GM12865 (cell line): Measurements from ENCODE around the gene PAXX.

Source experiments
- DNase-seq: peaks from one replicate; pipeline ENCODE4 v3.0.0; 2010; ENCODE audit warnings: low read depth
- H3K4me3 ChIP-seq: 2 replicates; pipeline ENCODE4 v1.5.1; 2011; ENCODE audit warnings: mild to moderate bottlenecking, low read depth, low read length, control low read depth
- TF ChIP-seq, protein P1 (sequence below): IDR thresholded peaks from 2 replicates; pipeline ENCODE4 v1.5.1; 2011; ENCODE audit warnings: low read length, control low read depth, low read depth, inconsistent platforms; ENCODE audit not compliant: insufficient read depth; ENCODE audit errors: missing control alignments

PAXX gene

GRCh38 chr9:136978073-136978864, 14.0 kb upstream of the PAXX start:
- TF ChIP-seq, protein P1, sequence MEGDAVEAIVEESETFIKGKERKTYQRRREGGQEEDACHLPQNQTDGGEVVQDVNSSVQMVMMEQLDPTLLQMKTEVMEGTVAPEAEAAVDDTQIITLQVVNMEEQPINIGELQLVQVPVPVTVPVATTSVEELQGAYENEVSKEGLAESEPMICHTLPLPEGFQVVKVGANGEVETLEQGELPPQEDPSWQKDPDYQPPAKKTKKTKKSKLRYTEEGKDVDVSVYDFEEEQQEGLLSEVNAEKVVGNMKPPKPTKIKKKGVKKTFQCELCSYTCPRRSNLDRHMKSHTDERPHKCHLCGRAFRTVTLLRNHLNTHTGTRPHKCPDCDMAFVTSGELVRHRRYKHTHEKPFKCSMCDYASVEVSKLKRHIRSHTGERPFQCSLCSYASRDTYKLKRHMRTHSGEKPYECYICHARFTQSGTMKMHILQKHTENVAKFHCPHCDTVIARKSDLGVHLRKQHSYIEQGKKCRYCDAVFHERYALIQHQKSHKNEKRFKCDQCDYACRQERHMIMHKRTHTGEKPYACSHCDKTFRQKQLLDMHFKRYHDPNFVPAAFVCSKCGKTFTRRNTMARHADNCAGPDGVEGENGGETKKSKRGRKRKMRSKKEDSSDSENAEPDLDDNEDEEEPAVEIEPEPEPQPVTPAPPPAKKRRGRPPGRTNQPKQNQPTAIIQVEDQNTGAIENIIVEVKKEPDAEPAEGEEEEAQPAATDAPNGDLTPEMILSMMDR = no peak
- no peak overlapping the region for H3K4me3 ChIP-seq
- DNase-seq = peak; percentile 51

- no peak overlapping the region for H3K4me3 ChIP-seq
- no peak for DNase-seq
- TF ChIP-seq, protein P1 = no peak
Measured at GRCh38 chr9:136978865-136979544, 13.2 kb upstream of the PAXX start.

DNA sequence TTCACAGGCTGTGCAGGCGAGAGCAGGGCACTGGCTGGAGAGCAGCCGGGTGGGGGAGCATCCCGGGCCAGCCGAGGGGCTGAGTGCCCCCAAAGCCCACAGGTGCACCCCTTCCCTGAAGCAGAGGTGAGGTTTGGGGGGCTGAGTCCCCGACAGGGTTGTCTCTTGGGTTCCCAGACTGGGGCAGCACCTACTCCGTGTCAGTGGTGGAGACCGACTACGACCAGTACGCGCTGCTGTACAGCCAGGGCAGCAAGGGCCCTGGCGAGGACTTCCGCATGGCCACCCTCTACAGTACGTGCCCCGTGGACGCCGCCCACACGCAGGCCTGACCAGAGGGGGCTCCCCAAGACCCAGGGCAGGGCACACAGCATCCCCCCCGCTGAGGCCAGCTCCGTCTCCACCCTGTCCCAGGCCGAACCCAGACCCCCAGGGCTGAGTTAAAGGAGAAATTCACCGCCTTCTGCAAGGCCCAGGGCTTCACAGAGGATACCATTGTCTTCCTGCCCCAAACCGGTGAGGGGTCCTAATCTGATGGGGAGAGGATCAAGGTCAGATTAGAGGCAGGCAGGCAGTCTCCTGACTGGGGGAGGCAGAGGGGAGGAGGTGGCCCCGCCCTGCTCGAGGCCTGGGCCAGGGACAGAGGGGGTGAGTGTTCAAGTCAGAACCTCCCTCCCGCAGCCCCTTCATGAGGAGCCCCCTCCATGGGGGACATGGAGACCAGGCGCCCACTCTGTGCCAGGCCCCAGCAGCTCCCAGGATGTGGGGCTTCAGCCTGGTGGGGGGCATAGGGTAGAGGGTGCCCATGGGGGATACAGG, 12.2 kb upstream of the PAXX start:
- DNase-seq = no peak
- TF ChIP-seq, protein P1 = no peak
- no peak overlapping the region for H3K4me3 ChIP-seq

DNA sequence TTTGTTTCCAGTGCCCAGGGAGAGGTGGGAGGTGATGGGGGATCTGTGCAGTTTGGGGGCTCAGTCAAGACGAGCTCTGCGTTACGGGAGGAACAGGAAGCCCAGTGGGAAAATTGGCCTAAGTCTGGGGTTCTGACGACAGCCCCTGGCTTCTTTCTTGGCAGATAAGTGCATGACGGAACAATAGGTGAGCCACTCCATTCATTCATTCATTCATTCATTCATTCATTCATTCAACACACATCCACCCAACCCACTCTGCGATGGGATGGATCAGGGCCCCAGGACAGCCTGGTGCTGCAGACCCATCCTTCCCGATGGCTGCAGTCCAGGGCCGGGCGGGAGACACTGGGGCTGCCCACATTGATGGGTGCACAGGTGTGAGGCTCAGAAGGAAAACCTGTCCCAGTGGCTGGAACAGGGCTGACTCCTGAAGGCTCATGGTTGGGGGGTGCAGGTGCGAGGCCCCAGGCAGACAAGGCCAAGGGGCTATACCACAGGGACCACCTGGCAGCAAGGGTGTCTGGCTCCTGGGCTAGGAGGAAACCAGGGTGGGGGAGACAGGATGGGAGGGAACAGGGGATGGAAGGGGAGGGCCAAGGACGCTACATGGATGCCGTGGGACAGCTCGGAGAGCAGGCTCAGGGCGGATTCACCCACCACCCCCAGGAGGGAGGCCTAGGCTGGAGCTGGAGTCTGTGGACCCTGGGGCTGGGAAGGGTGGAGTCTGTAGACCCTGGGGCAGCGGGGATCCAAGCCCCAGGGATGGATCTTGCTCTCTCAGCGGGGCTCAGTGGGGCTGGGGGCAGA, 11.3 kb upstream of the PAXX start:
- TF ChIP-seq, protein P1 = no peak
- no peak for DNase-seq
- no peak overlapping the region for H3K4me3 ChIP-seq

GRCh38 chr9:136981588-136982231, 10.5 kb upstream of the PAXX start:
- no peak for DNase-seq
- H3K4me3 ChIP-seq = no peak overlapping the region
- TF ChIP-seq, protein P1 = no peak
